Stomach (tissue), 4 donors: Measurements from ENCODE around the gene IFT57.

Experiments used
- POLR2A ChIP-seq, 4 donors: fragments of 450-650 bp; IDR thresholded peaks; one replicate each; pipeline ENCODE4 v1.6.1; 2016; ENCODE audit warnings: antibody characterized with exemption in 4 of 4, control low read depth in 2 of 4, mild to moderate bottlenecking in 1 of 4, moderate library complexity in 1 of 4
- POLR2AphosphoS5 ChIP-seq, 3 donors: sonication (generic); formaldehyde crosslinking; IDR thresholded peaks; one replicate each; pipeline ENCODE4 v1.6.1; 2016; ENCODE audit warnings: antibody characterized with exemption in 3 of 3
- TF ChIP-seq, protein P1 (sequence below), 7 experiments: fragments of 450-650 bp in 4 of 7; fragments of 200-600 bp in 3 of 7; sonication (generic) in 3 of 7; IDR thresholded peaks; one replicate each; pipeline ENCODE4 v1.5.1; 2016 to 2019; ENCODE audit warnings: antibody characterized with exemption in 7 of 7, control low read depth in 2 of 7, mild to moderate bottlenecking in 1 of 7

DNA sequence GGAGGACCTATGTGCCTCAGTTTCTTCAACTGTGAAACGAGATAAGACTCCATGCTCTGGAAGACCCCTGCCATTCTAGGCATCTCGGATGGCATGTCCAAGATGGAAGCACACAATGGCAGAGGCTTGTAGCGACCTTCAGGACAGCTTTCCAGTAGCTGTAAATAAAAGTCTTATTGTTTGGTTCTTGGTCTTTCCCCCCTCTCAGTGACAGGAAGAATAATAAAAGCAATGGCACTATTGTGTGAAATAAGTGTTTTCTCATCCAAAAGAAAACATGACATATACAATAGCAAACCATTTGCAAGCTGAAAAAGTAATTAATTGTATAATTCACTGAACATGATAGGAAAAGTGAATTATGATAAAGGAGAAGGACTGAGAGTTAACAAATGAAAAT lies 98.9 kb downstream of the IFT57 start:
- TF ChIP-seq POLR2AphosphoS5 (IDR thresholded peaks at IDR 0.05) (no peak), POLR2A (IDR thresholded peaks at IDR 0.05) (no peak)
- TF ChIP-seq, protein P1, sequence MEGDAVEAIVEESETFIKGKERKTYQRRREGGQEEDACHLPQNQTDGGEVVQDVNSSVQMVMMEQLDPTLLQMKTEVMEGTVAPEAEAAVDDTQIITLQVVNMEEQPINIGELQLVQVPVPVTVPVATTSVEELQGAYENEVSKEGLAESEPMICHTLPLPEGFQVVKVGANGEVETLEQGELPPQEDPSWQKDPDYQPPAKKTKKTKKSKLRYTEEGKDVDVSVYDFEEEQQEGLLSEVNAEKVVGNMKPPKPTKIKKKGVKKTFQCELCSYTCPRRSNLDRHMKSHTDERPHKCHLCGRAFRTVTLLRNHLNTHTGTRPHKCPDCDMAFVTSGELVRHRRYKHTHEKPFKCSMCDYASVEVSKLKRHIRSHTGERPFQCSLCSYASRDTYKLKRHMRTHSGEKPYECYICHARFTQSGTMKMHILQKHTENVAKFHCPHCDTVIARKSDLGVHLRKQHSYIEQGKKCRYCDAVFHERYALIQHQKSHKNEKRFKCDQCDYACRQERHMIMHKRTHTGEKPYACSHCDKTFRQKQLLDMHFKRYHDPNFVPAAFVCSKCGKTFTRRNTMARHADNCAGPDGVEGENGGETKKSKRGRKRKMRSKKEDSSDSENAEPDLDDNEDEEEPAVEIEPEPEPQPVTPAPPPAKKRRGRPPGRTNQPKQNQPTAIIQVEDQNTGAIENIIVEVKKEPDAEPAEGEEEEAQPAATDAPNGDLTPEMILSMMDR (IDR thresholded peaks at IDR 0.05), result no peak
